Neural cell (in vitro differentiated cells): ENCODE measurements around the gene LYPD4. TPM values are rescaled to one million over a fixed set of nuclear protein-coding genes. Genes with fewer than 3 reads are reported as not detected.

Experiments used
- H2AFZ ChIP-seq: fragments of 200-600, 300-800 bp; sonication (generic), shearing (Covaris generic); 2 replicates; pipeline ENCODE4 v1.6.0; 2014; ENCODE audit warnings: low read depth, mild to moderate bottlenecking, antibody characterized with exemption, low read length, moderate library complexity
- H3F3A ChIP-seq: fragments of 200-600 bp; shearing (Covaris generic); 2 replicates; pipeline ENCODE4 v1.6.1; 2016; ENCODE audit warnings: mild to moderate bottlenecking, moderate library complexity, mixed read lengths, antibody characterized with exemption, low read length; ENCODE audit not compliant: insufficient read depth, poor library complexity, severe bottlenecking
- H3K27ac ChIP-seq: fragments of 200-600, 300-800 bp; sonication (generic), shearing (Covaris generic); 2 replicates; pipeline ENCODE4 v1.5.1; 2014; ENCODE audit warnings: mild to moderate bottlenecking, low read length, moderate library complexity
- H3K27me3 ChIP-seq: fragments of 300-800, 200-600 bp; sonication (generic), shearing (Covaris generic); 2 replicates; pipeline ENCODE4 v1.6.0; 2014; ENCODE audit warnings: mild to moderate bottlenecking, low read depth, low read length, moderate library complexity; ENCODE audit not compliant: insufficient read depth
- H3K36me3 ChIP-seq: fragments of 300-800, 200-600 bp; sonication (generic), shearing (Covaris generic); 2 replicates; pipeline ENCODE4 v1.5.1; 2014; ENCODE audit warnings: mild to moderate bottlenecking, antibody characterized with exemption, low read length, moderate library complexity; ENCODE audit not compliant: insufficient read depth
- H3K4me2 ChIP-seq: fragments of 300-800, 200-600 bp; sonication (generic), shearing (Covaris generic); 2 replicates; pipeline ENCODE4 v1.6.0; 2014; ENCODE audit warnings: mild to moderate bottlenecking, low read length
- H3K4me3 ChIP-seq: fragments of 300-800, 200-600 bp; sonication (generic), shearing (Covaris generic); 2 replicates; pipeline ENCODE4 v1.5.1; 2014; ENCODE audit warnings: mild to moderate bottlenecking, low read length, moderate library complexity
- H3K79me2 ChIP-seq: fragments of 200-600 bp; shearing (Covaris generic); replicated peaks from 2 replicates; pipeline ENCODE4 v1.6.0; 2014; ENCODE audit warnings: mild to moderate bottlenecking, low read length, moderate library complexity; ENCODE audit not compliant: insufficient read depth
- H3K9ac ChIP-seq: fragments of 300-800, 200-600 bp; sonication (generic), shearing (Covaris generic); 2 replicates; pipeline ENCODE4 v1.6.1; 2016; ENCODE audit warnings: mild to moderate bottlenecking, low read length, mixed read lengths
- H3K9me2 ChIP-seq: fragments of 200-600 bp; shearing (Covaris generic); 2 replicates; pipeline ENCODE4 v1.6.1; 2016; ENCODE audit warnings: mild to moderate bottlenecking, low read length, mixed read lengths; ENCODE audit not compliant: insufficient read depth
- H3K9me3 ChIP-seq: fragments of 200-600, 300-800 bp; sonication (generic), shearing (Covaris generic); 2 replicates; pipeline ENCODE4 v1.6.1; 2016; ENCODE audit warnings: mild to moderate bottlenecking, mixed run types, low read length, moderate library complexity, mixed read lengths
- H4K20me1 ChIP-seq: fragments of 200-600 bp; shearing (Covaris generic); 2 replicates; pipeline ENCODE4 v1.6.1; 2016; ENCODE audit warnings: mild to moderate bottlenecking, mixed run types; ENCODE audit not compliant: insufficient read depth
- CTCF ChIP-seq: fragments of 450-650 bp; IDR thresholded peaks from 2 replicates; pipeline ENCODE4 v1.5.1; 2014; ENCODE audit warnings: antibody characterized with exemption, mild to moderate bottlenecking, moderate library complexity; ENCODE audit not compliant: poor library complexity, severe bottlenecking
- EP300 ChIP-seq: fragments of 450-650 bp; conservative IDR thresholded peaks from 2 replicates; pipeline ENCODE4 v1.6.1; 2014; ENCODE audit warnings: antibody characterized with exemption, mild to moderate bottlenecking, moderate library complexity; ENCODE audit not compliant: poor library complexity, severe bottlenecking
- EZH2 ChIP-seq: fragments of 200-600, 300-800 bp; shearing (Covaris generic), sonication (generic); IDR thresholded peaks from 2 replicates; pipeline ENCODE4 v1.6.1; 2014; ENCODE audit warnings: antibody characterized with exemption, low read length, borderline replicate concordance, mild to moderate bottlenecking; ENCODE audit not compliant: insufficient read depth, poor library complexity, severe bottlenecking
- MXI1 ChIP-seq: fragments of 450-650 bp; conservative IDR thresholded peaks from 2 replicates; pipeline ENCODE4 v1.6.1; 2014; ENCODE audit warnings: antibody characterized with exemption, mild to moderate bottlenecking; ENCODE audit not compliant: poor library complexity, severe bottlenecking
- POLR2AphosphoS5 ChIP-seq: IDR thresholded peaks from 2 replicates; pipeline ENCODE4 v1.6.1; 2012
- RAD21 ChIP-seq: fragments of 450-650 bp; conservative IDR thresholded peaks from 2 replicates; pipeline ENCODE4 v1.6.1; 2014; ENCODE audit warnings: antibody characterized with exemption, mild to moderate bottlenecking, moderate library complexity
- SMC3 ChIP-seq: fragments of 450-650 bp; conservative IDR thresholded peaks from 2 replicates; pipeline ENCODE4 v1.6.1; 2014; ENCODE audit warnings: antibody characterized with exemption, mild to moderate bottlenecking, moderate library complexity; ENCODE audit not compliant: poor library complexity
- TAF1 ChIP-seq: IDR thresholded peaks from 2 replicates; pipeline ENCODE4 v1.6.1; 2012; ENCODE audit warnings: low read depth
- polyA plus RNA-seq: library from polyadenylated mRNA; depleted of rRNA; stranded (reverse); fragments of >200 nt; gene quantifications from 2 replicates; pipeline ENCODE4 v1.2.3, GENCODE V29; 2014
- TF ChIP-seq, protein P1 (sequence below): IDR thresholded peaks from 2 replicates; pipeline ENCODE4 v1.6.1; 2012; ENCODE audit warnings: borderline replicate concordance

LYPD4 gene
- polyA plus RNA-seq, 1 donor from 2014 or later: not detected

DNA sequence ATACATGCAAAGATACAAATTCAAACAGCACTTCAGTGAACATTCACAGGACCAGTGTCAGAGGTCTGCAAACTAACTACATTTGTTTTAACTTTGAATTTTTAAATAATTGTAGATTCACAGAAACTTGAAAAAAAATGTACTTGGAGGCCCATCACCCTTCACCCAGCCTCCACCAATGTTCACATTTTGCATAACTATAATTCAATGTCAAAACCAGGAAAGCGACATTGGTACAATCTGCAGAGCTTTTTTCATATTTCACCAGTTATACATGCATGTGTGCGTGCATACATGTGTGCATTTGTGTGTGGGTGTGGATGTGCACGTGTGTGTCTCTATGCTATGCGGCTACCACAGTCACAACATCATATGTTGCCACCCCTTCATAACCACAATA lies 29.2 kb downstream of the LYPD4 start:
- H3K36me3 ChIP-seq: no peaks in the 10 kb centered on the region
- no peaks in the 10 kb centered on the region for H3K79me2 ChIP-seq
- H3K9me3 ChIP-seq: no peaks in the 10 kb centered on the region
- no peaks in the 10 kb centered on the region for H4K20me1 ChIP-seq
- no peak overlapping the region for H3K9ac ChIP-seq
- no peak overlapping the region for H3K4me2 ChIP-seq
- no peaks in the 10 kb centered on the region for H3K27me3 ChIP-seq
- no peaks in the 10 kb centered on the region for H3F3A ChIP-seq
- no peak for TF ChIP-seq MXI1
- no peak overlapping the region for H3K4me3 ChIP-seq
- H3K9me2 ChIP-seq: no peaks in the 10 kb centered on the region
- no peak overlapping the region for H3K27ac ChIP-seq
- H2AFZ ChIP-seq: no peak overlapping the region

DNA sequence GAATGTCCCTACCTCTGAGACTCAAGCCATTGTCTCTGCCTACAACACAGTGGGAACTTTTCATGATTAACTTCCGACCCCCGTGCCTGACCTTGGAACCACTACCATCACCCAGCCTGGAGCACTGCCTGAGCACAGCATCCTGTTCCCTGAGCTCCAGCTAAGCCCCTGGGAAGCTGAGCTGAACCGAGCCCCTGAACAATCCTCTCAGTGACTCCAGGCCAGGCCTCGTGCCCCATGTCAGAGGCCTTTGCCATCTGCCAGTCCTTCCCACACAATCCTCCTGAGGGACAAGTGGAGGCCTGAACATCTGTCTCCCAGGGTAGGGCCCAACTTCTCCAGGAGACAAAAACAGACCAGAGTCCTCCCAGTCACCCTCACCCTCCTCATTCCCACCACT lies 30.6 kb downstream of the LYPD4 start:
- Histone ChIP-seq H3K9me3 (no peaks in the 10 kb centered on the region), H2AFZ (no peak overlapping the region), H3K27me3 (no peaks in the 10 kb centered on the region), H3F3A (no peaks in the 10 kb centered on the region), H3K36me3 (no peaks in the 10 kb centered on the region), H3K9me2 (no peaks in the 10 kb centered on the region), H4K20me1 (no peaks in the 10 kb centered on the region), H3K79me2 (no peaks in the 10 kb centered on the region), H3K4me2 (no peak overlapping the region), H3K9ac (no peak overlapping the region), H3K4me3 (no peak overlapping the region), H3K27ac (no peak overlapping the region)
- TF ChIP-seq, protein P1, sequence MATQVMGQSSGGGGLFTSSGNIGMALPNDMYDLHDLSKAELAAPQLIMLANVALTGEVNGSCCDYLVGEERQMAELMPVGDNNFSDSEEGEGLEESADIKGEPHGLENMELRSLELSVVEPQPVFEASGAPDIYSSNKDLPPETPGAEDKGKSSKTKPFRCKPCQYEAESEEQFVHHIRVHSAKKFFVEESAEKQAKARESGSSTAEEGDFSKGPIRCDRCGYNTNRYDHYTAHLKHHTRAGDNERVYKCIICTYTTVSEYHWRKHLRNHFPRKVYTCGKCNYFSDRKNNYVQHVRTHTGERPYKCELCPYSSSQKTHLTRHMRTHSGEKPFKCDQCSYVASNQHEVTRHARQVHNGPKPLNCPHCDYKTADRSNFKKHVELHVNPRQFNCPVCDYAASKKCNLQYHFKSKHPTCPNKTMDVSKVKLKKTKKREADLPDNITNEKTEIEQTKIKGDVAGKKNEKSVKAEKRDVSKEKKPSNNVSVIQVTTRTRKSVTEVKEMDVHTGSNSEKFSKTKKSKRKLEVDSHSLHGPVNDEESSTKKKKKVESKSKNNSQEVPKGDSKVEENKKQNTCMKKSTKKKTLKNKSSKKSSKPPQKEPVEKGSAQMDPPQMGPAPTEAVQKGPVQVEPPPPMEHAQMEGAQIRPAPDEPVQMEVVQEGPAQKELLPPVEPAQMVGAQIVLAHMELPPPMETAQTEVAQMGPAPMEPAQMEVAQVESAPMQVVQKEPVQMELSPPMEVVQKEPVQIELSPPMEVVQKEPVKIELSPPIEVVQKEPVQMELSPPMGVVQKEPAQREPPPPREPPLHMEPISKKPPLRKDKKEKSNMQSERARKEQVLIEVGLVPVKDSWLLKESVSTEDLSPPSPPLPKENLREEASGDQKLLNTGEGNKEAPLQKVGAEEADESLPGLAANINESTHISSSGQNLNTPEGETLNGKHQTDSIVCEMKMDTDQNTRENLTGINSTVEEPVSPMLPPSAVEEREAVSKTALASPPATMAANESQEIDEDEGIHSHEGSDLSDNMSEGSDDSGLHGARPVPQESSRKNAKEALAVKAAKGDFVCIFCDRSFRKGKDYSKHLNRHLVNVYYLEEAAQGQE: no peak
- TF ChIP-seq POLR2AphosphoS5 (no peak), CTCF (no peak), SMC3 (no peak), EZH2 (no peak), EP300 (no peak), TAF1 (no peak), RAD21 (no peak), MXI1 (no peak)

GRCh38 chr19:41811981-41812380 lies 32.5 kb downstream of the LYPD4 start:
- no peak overlapping the region for H3K27ac ChIP-seq
- no peaks in the 10 kb centered on the region for H3K27me3 ChIP-seq
- TF ChIP-seq POLR2AphosphoS5 (no peak), EZH2 (no peak), MXI1 (no peak)

More at GRCh38 chr19:41811981-41812380, 32.5 kb downstream of the LYPD4 start:
- Histone ChIP-seq H3K4me3 (no peak overlapping the region), H3K36me3 (no peaks in the 10 kb centered on the region), H3F3A (no peaks in the 10 kb centered on the region), H3K4me2 (no peak overlapping the region), H3K9me3 (no peaks in the 10 kb centered on the region), H4K20me1 (no peaks in the 10 kb centered on the region), H3K79me2 (no peaks in the 10 kb centered on the region), H3K9me2 (no peaks in the 10 kb centered on the region), H2AFZ (no peak overlapping the region), H3K9ac (no peak overlapping the region)
